ENCODE data around the gene BBS9. TPM values are rescaled to one million over a fixed set of nuclear protein-coding genes. Genes with fewer than 3 reads are reported as not detected.

Gene BBS9
- total RNA-seq, 2 donors from 2014 or later, result 16.6 to 17.8 TPM

DNA sequence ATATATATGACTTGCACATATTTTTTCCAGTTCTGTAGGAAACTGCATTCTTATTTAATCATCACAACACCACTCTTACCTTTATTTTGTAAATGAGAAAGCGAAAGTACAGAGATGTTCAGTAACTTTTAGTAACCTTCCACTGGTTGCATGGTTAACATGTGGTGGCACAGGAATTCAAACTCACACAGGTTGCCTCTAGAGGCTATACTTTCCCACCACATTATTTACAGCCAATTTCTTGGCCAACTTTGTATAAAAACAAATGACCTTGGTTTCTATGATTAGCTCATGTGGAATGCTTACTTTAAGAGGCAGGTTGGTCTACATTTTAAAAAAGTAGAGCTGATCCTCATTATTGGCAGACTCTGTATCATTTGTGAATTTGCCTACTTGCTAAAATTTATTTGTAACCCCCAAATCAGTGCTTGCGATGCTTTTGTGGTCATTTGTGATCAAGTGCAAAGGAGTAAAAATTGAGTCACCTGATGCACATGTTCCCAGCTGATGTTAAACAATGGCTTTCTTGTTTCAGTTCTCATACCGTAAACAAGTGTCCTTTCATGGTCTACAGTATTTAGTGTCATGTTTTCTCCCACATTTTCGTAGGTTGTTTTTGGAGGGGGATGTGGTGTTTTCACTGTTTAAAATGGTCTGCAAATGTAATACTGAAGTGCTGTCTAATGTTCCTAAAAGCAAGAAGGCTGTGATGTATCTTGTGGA, 14.8 kb downstream of the BBS9 start:
- no peak overlapping the region for H3K27ac Mint-ChIP-seq
- H3K27me3 Mint-ChIP-seq, result no peaks in the 10 kb centered on the region
- H3K9me3 Mint-ChIP-seq, result no peaks in the 10 kb centered on the region
- DNase-seq (ENCODE audit: low spot score) (no peak), ATAC-seq (no peak)
- no peaks in the 10 kb centered on the region for H3K36me3 Mint-ChIP-seq
- H3K4me1 Mint-ChIP-seq (ENCODE audit: low read depth in 2 of 2), result peaks cover 6 to 7% of the 10 kb centered on the region in 2 donors
- H3K4me3 Mint-ChIP-seq, result no peak overlapping the region

DNA sequence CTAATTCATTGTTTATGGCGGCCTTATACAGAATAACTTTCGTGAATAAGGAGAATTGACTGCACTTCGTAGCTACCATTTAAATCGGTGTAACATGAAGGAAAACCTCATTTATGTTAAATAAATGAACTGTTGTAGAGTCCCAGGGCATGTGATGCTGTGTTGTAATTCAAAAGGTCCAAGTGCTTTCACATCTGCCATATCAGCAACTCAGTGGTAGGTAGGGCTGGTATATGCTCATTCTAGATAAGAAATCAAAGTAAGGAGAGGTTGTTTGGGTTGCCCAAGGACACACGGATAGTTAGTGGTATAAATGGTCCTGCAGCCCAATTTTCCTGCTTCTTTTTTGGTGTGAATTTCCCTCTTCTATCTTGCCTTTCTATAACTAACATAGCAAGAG, 15.8 kb downstream of the BBS9 start:
- DNase-seq (ENCODE audit: low spot score), result no peak
- H3K4me1 Mint-ChIP-seq (ENCODE audit: low read depth in 2 of 2), result peaks cover 5 to 7% of the 10 kb centered on the region in 2 donors
- H3K27me3 Mint-ChIP-seq, result no peaks in the 10 kb centered on the region
- H3K27ac Mint-ChIP-seq, result no peak overlapping the region
- H3K36me3 Mint-ChIP-seq, result no peaks in the 10 kb centered on the region
- H3K4me3 Mint-ChIP-seq, result no peak overlapping the region
- H3K9me3 Mint-ChIP-seq, result no peaks in the 10 kb centered on the region
- ATAC-seq, result no peak

DNA sequence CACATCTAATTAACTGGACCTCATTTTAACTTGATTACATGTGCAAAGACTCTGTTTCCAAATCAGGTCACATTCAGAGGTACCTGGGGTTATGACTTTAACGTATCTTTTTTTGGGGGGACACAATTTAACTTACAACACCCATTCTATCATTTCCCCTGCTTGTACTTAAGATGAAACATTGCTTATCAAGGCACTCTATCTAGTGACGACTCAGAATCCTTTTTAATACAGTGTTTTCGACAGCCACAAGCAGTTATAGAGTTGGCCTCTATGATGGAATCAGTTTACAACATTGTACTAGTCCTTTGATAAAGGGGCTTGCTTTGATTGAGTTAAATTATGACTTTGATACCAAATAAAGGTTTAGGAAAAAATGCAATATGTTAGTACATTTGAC, 22.7 kb downstream of the BBS9 start:
- no peaks in the 10 kb centered on the region for H3K4me1 Mint-ChIP-seq (ENCODE audit: low read depth in 2 of 2)
- H3K9me3 Mint-ChIP-seq, result no peaks in the 10 kb centered on the region
- H3K27ac Mint-ChIP-seq, result no peak overlapping the region
- no peak for ATAC-seq
- H3K4me3 Mint-ChIP-seq, result no peak overlapping the region
- no peak for DNase-seq (ENCODE audit: low spot score)
- no peaks in the 10 kb centered on the region for H3K27me3 Mint-ChIP-seq
- H3K36me3 Mint-ChIP-seq, result no peaks in the 10 kb centered on the region

DNA sequence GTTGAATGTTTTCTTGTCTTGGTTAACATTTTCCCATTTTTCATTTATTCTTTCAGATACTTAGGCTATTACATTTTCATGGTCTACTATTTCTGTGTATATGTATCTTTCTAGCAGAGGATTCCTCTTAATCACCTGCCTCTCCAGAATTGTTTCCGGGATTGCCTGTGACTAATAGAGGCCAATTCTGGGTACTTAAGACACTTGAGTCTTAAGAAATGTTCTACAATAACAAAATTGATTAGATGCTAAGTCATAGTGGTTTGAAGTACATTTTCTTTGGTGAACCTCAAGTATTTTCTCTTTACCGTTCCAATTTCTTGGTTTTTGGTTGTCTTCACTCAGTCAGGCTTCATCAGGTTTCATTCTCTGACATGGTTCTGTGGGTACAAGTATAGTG, 26.4 kb downstream of the BBS9 start:
- H3K9me3 Mint-ChIP-seq, result no peaks in the 10 kb centered on the region
- H3K27ac Mint-ChIP-seq, result no peak overlapping the region
- no peak for ATAC-seq
- no peaks in the 10 kb centered on the region for H3K4me1 Mint-ChIP-seq (ENCODE audit: low read depth in 2 of 2)
- H3K4me3 Mint-ChIP-seq, result no peak overlapping the region
- H3K27me3 Mint-ChIP-seq, result no peaks in the 10 kb centered on the region
- DNase-seq (ENCODE audit: low spot score), result no peak
- no peaks in the 10 kb centered on the region for H3K36me3 Mint-ChIP-seq

DNA sequence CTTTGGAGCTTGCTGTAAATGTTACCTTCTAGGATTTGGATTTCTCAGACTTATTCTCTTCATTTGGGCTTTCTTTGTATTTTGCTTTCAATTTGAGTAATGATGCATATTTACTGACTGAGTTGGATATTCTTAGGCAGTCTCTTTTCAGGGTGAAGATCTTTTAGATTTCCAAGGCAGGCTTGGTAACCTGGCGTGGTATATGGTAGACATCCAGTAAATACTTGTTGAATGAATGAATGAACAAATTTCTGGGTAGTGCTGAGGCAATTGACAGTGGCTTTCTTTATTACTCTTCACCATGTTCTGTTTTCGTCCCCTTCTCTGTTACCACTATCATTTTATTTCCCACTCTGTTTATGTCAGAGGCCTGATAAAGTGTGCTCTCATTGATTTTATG, 27.1 kb downstream of the BBS9 start:
- Mint-ChIP-seq H3K27ac (no peak overlapping the region), H3K36me3 (no peaks in the 10 kb centered on the region), H3K4me3 (no peak overlapping the region), H3K9me3 (no peaks in the 10 kb centered on the region), H3K27me3 (no peaks in the 10 kb centered on the region), H3K4me1 (ENCODE audit: low read depth in 2 of 2) (no peaks in the 10 kb centered on the region)
- DNase-seq (ENCODE audit: low spot score), result no peak
- no peak for ATAC-seq

DNA sequence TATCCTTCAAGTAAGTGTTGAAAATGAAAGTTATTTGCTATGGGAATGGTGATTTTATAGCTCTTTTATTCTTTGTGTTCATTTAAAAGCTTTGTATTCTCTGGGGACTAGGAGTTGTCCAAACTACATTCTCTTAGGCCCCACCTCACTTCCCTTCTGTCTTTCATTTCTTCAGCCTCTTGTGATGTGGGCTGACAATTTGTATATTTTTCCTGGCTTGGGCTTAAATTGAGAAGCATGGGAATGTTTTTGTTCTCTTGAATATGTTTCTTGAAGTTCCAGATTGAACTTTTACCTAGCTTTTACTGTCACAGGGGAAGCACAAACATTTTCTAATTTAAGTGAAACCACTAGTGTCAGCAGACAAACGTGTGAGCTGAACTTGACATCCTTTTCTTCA, 27.9 kb downstream of the BBS9 start:
- Mint-ChIP-seq H3K4me3 (no peak overlapping the region), H3K4me1 (ENCODE audit: low read depth in 2 of 2) (peaks cover 0 to 1% of the 10 kb centered on the region in 2 donors), H3K36me3 (no peaks in the 10 kb centered on the region), H3K9me3 (no peaks in the 10 kb centered on the region), H3K27ac (no peak overlapping the region), H3K27me3 (no peaks in the 10 kb centered on the region)
- DNase-seq (ENCODE audit: low spot score), result no peak
- ATAC-seq, result no peak

DNA sequence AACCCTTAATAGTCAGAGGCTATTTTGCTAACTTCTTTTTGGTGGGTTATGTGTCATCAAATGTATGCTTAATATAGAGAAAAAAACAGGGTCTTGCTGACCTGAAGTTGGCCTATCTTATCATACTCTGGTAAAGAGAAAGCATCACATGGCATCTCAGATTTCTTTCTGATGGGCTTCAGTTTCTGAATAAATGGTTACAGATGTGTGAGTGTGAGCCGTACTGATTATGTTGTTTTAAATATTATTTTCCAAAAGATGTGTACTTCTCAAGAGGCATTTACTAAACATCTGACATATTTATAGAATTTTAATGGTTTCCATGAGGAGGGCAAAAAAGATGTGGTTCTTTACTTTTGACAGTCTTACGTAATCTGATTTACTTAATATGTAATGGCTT, 28.4 kb downstream of the BBS9 start:
- Mint-ChIP-seq H3K9me3 (no peaks in the 10 kb centered on the region), H3K27ac (no peak overlapping the region), H3K4me3 (no peak overlapping the region), H3K4me1 (ENCODE audit: low read depth in 2 of 2) (peaks cover 0 to 3% of the 10 kb centered on the region in 2 donors), H3K27me3 (no peaks in the 10 kb centered on the region), H3K36me3 (no peaks in the 10 kb centered on the region)
- ATAC-seq (no peak), DNase-seq (ENCODE audit: low spot score) (no peak)

DNA sequence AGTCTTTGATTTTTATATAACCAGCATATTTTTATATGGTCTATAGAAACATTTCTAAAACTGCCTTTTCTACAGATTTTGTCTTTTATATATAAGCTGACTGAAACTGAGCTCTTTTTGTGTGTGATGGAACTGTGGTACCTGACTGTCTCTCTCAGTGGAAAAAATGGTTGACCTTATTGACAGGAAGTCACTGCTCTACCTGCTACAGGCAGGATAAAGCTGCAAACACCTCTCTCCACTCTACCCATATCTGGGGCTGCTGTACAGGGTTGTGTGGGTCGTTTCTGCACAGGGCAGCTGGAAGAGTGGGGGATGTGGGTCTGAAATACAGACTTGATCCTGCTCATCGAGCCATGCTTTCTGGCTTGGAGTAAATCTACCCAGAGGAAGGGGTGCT, 48.5 kb downstream of the BBS9 start:
- ATAC-seq, result no peak
- Mint-ChIP-seq H3K36me3 (peaks cover 8% of the 10 kb centered on the region), H3K4me1 (ENCODE audit: low read depth in 2 of 2) (no peaks in the 10 kb centered on the region)

DNA sequence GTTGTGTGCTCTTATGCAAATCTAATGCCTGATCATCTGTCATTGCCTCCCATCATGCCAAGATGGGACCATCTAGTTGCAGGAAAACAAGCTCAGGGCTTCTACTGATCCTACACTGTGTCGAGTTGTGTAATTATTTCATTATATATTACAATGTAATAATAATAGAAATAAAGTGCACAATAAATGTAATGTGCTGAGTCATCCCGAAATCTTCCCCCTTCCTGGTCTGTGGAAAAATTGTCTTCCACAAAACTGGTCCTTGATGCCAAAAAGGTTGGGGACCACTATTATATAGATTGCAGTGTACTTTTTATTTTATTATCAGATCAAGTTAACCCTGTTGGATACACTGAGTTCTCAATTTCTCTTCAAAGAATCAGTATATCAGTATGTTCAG, 50.2 kb downstream of the BBS9 start:
- Mint-ChIP-seq H3K9me3 (no peaks in the 10 kb centered on the region), H3K4me1 (ENCODE audit: low read depth in 2 of 2) (no peaks in the 10 kb centered on the region), H3K4me3 (no peak overlapping the region), H3K36me3 (peaks cover 8% of the 10 kb centered on the region), H3K27me3 (no peaks in the 10 kb centered on the region), H3K27ac (no peak overlapping the region)
- ATAC-seq (no peak), DNase-seq (ENCODE audit: low spot score) (no peak)

More for the DNA sequence above, 48.5 kb downstream of the BBS9 start:
- H3K27ac Mint-ChIP-seq, result no peak overlapping the region
- no peak for DNase-seq (ENCODE audit: low spot score)
- H3K27me3 Mint-ChIP-seq, result no peaks in the 10 kb centered on the region
- no peak overlapping the region for H3K4me3 Mint-ChIP-seq
- H3K9me3 Mint-ChIP-seq, result no peaks in the 10 kb centered on the region

DNA sequence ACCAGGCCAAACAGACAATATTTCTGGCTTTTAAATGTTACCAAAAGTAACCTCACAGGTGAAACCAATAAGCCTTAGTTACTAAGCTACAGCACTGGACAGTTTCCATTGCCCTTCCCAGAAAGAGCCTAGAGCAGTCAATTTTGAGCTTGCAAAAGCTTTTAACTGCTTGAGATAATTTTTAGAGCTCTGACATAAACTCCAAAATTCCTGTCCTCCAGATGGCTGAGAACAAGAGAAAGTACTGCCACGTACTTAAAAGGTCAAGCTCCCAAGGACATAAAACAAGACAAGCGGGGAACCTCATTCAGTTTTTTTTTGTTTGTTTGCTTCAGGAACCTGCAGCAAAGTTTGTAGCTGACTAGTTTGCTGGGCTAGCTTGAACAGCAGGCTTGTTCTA, 54.1 kb downstream of the BBS9 start:
- Mint-ChIP-seq H3K27ac (no peak overlapping the region), H3K27me3 (no peaks in the 10 kb centered on the region), H3K4me1 (ENCODE audit: low read depth in 2 of 2) (no peaks in the 10 kb centered on the region), H3K36me3 (peaks cover 8% of the 10 kb centered on the region), H3K4me3 (no peak overlapping the region), H3K9me3 (no peaks in the 10 kb centered on the region)
- DNase-seq (ENCODE audit: low spot score), result no peak
- no peak for ATAC-seq

DNA sequence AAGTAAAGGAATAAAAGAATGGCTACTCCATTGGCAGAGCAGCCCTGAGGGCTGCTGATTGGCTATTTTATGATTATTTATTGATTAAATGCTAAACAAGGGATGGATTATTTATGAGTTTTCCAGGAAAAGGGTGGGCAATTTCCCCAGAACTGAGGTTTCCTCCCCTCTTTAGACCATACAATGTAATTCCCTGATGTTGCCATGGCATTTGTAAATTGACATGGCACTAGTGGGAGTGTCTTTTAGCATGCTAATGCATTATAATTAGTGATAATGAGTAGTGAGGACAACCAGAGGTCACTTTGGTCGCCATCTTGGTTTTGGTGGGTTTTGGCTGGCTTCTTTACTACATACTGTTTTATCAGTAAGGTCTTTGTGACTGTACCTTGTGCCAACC, 55.5 kb downstream of the BBS9 start:
- peaks cover 5% of the 10 kb centered on the region for H3K36me3 Mint-ChIP-seq
- H3K27me3 Mint-ChIP-seq, result no peaks in the 10 kb centered on the region
- no peak for ATAC-seq
- H3K4me3 Mint-ChIP-seq, result no peak overlapping the region
- no peak overlapping the region for H3K27ac Mint-ChIP-seq
- no peaks in the 10 kb centered on the region for H3K4me1 Mint-ChIP-seq (ENCODE audit: low read depth in 2 of 2)
- no peak for DNase-seq (ENCODE audit: low spot score)
- H3K9me3 Mint-ChIP-seq, result no peaks in the 10 kb centered on the region

DNA sequence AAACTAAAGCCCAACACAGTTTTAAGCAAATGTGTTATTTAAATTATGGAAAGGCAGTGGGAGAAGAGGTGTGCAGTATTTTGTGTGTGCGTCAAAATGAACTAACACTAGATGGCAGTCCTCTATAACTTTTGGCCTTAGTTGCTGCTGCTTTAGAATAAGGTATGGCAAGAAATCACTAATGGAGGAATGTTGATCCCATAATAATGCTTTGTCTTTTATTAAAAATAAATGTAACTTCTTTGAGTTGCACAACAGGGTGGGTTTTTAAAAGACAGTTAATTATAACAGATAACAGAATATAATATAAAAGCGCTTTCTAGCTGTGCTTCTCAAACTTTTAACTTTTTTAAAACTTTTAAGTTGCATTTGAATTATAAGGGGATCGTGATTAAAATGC, 56.4 kb downstream of the BBS9 start:
- no peaks in the 10 kb centered on the region for H3K36me3 Mint-ChIP-seq
- no peak for ATAC-seq
- DNase-seq (ENCODE audit: low spot score), result no peak
- no peaks in the 10 kb centered on the region for H3K27me3 Mint-ChIP-seq
- H3K4me3 Mint-ChIP-seq, result no peak overlapping the region
- no peak overlapping the region for H3K27ac Mint-ChIP-seq
- peaks cover 4 to 5% of the 10 kb centered on the region in 2 donors for H3K4me1 Mint-ChIP-seq (ENCODE audit: low read depth in 2 of 2)
- H3K9me3 Mint-ChIP-seq, result no peaks in the 10 kb centered on the region

DNA sequence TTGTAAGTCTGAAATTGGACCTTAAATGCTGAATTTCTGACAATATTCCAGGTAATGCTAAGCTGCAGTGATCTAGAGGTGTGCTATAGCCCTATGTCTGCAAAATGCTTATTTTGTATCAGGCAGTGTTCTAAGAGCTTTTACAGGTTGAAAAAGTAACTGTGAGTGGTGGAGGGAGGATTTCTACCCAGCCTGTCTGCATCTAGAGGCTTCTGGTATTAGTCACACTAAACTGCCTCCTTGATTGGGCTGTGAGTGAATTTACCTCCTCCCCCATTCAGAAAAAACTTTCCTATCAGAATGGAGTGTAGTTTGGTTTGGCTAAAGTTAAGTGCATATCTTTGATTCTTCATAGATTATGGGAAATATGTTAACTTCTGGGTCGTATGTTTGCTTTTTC, 56.8 kb downstream of the BBS9 start:
- Mint-ChIP-seq H3K4me3 (no peak overlapping the region), H3K36me3 (no peaks in the 10 kb centered on the region), H3K4me1 (ENCODE audit: low read depth in 2 of 2) (peaks cover 8 to 9% of the 10 kb centered on the region in 2 donors), H3K27ac (no peak overlapping the region), H3K27me3 (no peaks in the 10 kb centered on the region), H3K9me3 (no peaks in the 10 kb centered on the region)
- ATAC-seq, result no peak
- DNase-seq (ENCODE audit: low spot score), result no peak

DNA sequence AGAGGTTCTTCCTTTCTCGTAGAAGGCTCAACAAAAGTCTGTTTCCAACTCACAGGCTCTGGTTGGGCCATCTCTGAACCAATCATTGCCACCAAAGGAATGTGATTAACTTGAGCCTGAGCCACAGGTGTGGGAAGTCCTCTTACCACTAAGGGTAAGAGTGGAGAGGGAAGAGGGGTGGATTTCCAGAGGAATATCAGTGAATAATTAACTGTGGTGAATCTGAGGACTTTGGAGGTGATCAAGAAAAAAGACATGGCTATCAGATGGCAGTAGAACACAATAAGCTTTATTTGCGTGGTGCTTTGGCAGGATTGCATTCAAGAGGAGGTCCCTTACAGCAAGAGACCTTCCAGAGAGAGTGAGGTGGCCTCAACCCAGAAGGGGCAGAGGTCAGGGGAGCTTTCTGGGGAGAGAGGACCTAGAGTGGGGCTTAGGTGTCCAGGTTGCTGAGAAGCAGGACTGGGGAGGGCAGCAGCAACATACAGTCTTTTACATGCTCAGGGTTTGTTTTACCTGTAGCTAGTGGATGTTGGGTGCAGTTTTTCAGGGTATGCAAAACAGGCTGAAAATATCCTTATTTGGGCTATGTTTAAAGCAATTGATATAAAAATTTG, 61.4 kb downstream of the BBS9 start:
- Mint-ChIP-seq H3K9me3 (no peaks in the 10 kb centered on the region), H3K4me1 (ENCODE audit: low read depth in 2 of 2) (peaks cover 15 to 18% of the 10 kb centered on the region in 2 donors), H3K27me3 (no peaks in the 10 kb centered on the region), H3K4me3 (no peak overlapping the region), H3K36me3 (no peaks in the 10 kb centered on the region), H3K27ac (peak overlapping the region in 1 of 2 donors; percentile 56)
- ATAC-seq (no peak), DNase-seq (ENCODE audit: low spot score) (no peak)

DNA sequence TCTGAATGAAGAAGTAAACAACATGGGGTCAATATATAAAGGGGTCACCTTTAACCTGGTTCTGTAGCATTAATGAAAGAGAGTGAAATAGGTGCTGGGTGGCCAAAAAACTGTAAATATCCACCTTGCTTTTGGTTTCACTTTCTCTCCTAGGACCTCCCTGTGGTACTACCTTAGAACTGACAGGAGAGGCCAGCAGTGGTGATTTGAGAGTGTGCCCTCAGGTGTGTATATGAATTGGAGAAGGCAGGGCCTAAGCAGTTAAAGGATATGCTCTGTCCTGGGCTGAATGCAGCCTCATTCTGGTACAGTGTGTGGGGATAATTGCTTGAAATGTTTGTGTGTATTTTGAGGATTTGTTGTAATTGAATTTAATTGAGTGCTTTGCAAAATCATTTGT, 62.0 kb downstream of the BBS9 start:
- H3K36me3 Mint-ChIP-seq, result no peaks in the 10 kb centered on the region
- peak overlapping the region in 1 of 2 donors; percentile 56 for H3K27ac Mint-ChIP-seq
- peaks cover 15 to 18% of the 10 kb centered on the region in 2 donors for H3K4me1 Mint-ChIP-seq (ENCODE audit: low read depth in 2 of 2)
- ATAC-seq (peak in 1 of 2 donors; percentile 24), DNase-seq (ENCODE audit: low spot score) (no peak)
- H3K4me3 Mint-ChIP-seq, result no peak overlapping the region
- H3K9me3 Mint-ChIP-seq, result no peaks in the 10 kb centered on the region
- no peaks in the 10 kb centered on the region for H3K27me3 Mint-ChIP-seq

Data from natural killer cell treated with Interleukin-12 subunit alpha and Interleukin-12 subunit beta and Interleukin-15 and Interleukin-18, amount 100 ng/mL, for 72 hours (primary cell).